ENCODE measurements around the gene GRB10.

GRB10 gene

DNA sequence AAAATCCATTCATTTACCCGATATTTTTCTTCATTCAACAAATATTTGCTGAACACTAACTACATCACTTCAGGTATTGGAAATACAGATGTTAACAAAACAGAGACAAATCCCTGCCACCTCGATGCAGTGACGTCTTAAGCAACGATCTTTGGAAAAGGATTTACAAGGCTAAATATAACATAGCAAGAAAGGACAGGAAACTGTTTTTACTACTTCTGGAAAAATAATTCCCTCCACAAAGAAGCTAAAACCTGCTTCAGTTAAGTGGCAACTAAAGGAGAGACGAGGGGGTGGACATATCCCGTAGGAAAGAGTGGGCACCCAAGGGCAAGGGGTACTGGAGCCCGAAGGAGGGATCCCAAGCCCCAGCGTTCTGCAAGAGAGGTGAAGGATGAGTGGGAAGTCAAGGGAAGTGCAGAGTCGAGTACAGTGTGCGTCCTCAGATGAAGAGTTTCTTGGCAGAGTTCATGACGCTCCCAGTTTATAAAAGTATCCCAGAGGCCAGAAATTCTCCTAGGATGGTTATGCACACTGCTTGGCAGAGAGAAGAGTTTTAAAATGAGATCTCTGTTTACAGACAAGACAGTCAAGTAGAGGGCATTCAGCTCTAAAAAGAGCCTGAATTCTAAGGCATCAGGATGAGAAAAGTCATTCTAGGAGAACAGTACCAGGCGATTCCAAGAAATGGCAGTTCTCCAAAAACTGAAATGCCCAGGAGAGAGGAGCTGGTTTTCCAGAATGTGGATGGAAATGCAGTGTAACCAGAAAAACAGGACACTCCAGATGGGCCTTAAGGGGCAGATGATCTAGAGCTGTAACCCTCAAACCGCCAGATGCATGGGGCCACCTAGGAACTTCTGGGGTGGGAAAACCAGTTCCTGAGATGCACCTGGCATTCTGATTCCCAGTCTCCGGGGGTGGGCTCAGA is 97.3 kb downstream of the GRB10 start:
- no peak for DNase-seq

DNA sequence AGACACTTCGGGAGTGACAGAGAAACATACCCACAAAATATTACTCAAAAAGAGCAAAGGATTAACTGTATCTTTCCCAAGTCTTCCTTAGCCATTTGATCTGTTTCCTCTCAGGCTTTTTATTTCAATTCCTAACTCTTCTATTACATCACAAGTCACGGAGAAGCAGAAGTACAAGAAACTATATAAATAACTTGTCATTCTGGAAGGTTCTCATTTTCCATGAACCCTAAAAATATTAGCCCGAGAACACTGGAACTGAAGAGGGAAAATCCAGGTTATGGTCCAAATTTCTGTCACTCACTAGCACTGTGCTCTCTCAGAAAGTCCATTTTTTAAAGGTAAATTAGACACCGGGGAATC is 98.0 kb downstream of the GRB10 start:
- DNase-seq, result no peak

DNA sequence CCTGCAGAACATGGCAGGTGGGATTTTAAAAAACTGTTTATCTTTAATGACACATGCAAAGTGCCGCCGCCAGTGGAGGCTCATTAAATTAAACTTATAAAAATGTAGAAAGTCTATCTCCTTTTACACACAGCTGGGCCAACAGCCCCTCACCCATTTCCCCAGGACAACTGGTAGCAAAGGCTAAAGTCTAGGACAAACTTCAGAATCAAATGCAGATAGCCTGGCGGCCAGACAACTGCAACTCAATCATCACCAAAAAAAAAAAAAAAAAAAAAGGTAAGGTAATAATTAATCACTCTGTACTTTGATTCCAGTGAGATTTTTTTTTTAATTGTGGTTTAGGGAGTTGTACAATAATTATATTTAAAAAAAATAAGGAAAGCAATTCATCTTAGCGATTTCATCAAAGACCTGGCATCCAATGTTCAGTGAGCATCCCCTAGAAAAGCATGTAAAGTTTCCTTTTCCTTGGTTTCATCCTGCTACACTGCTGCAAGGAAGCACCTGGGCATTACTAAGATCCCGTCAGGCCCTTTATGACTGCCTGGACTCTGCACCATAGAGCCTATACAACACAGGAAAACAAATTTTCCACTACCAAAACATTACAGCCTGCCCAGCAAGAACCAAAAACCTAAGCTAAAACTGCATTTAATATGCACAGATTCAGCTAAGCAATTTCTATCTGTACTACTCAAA is 98.5 kb downstream of the GRB10 start:
- DNase-seq, result no peak

DNA sequence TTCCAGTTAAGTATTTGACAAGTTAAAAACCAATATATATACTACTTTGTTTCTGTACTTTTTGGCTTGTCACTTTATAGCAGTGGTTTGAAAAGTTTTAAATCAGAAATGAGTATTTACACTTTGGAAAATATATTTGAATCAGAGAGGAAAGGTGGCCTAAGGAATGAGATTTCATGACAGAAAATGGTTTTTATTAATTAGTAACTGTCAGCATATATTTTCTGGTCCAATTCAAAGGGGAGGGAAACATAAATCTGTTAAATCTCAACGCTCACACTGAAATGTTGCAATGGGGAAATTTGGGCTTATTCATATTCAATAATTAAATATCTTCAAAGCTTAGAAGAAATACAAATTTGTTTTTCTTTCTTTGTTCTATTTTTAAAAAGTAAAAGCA is 100.1 kb downstream of the GRB10 start:
- DNase-seq, result no peak

DNA sequence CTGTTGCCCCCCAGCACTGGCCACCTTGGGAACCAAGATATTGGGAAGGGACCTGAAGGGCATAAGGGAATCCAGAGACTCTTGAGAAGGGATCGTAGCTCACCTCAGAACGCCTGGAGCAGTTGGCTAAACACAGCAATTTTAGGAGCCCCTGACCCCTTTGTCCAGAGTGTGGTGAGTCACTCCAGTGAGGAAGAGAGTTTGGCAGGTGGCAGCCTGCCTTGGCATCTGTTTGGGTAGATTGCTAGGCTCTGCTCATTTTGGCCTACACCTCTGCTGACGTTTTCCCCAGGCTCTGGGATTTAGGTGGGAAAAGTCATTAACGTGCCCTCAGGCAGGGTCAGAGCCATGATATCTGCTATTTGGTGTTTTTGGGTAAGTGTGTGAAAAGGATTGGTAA is 100.6 kb downstream of the GRB10 start:
- no peak for DNase-seq

DNA sequence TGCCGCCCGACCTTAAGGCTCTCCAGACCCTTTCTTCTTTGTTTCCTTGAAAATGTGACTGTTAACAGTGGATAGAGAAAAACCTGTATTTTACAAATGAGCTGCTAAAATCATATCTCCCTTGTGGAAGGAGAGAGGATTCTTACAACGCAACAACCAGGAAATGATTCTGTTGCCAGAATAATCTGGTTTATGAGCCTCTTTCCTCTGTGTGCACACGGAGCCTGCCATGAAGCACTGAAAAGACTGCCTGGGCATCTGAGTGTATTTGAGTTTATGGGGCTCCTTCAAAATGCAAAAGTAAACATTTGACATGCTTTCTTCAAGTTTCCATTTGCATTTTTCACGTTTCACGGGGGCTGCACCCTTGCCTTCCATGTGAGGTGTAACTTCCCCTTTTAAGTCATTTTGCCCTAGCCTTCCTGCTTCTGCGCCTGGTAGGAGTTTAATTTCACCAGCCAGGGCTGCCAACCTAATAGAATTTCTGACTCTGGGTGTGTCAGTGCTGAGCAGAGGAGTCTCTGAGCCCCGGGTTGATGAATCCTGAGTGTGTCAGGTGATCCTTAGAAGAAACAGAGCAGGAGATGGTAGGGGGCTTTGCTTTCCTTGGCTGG is 101.2 kb downstream of the GRB10 start:
- no peak for DNase-seq

- DNase-seq, result no peak
Observed at GRCh38 chr7:50679218-50680007, 103.3 kb downstream of the GRB10 start.

- DNase-seq, result no peak
Observed at GRCh38 chr7:50678586-50678985, 104.1 kb downstream of the GRB10 start.

GRCh38 chr7:50677638-50677996 is 105.1 kb downstream of the GRB10 start:
- DNase-seq, result no peak

GRCh38 chr7:50676740-50677637 is 105.7 kb downstream of the GRB10 start:
- DNase-seq, result no peak

GRCh38 chr7:50676079-50676478 is 106.6 kb downstream of the GRB10 start:
- no peak for DNase-seq

DNA sequence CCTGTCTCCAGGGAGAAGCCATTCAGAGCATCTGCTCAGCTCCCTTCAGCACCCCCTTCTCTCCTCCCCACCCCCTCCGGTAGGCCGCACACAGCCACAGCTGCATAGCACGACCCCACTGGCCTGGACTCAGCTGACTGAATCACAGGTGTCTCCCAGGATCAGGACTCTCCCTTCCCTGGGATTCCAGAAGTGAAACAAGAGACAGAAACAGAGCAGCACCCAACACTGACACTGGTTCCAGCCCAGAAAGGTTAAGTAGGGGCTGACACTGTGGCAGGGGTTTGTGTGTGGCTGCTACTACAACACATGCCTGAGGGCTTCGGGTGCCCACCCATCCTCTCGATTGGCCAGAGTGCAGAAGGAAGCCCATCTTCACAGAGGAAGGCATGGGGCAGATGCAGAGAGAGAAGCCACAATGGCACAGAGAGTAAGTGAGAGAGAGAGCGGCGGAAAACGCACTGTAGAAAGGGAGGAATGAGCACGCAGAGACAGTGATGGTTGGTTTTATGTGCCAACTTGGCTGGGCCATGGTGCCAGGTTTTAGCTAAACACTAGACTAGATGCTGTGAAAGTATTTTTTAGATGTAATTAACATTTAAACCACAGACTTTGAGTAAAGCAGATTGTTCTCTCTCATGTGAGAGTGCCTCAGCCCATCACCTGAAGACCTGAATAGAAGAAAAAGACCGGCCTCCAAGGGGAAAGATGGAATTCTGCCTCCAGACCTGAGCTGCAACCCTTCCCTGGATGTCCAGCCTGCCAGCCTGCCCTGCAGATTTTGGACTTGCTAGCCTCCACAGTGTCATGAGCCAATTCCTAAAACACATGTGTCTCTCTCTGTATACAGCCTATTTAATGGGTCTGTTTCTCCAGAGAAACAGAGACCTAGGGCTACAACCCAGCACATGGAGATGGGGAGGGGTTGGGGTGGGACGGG is 107.5 kb downstream of the GRB10 start:
- no peak for DNase-seq

DNA sequence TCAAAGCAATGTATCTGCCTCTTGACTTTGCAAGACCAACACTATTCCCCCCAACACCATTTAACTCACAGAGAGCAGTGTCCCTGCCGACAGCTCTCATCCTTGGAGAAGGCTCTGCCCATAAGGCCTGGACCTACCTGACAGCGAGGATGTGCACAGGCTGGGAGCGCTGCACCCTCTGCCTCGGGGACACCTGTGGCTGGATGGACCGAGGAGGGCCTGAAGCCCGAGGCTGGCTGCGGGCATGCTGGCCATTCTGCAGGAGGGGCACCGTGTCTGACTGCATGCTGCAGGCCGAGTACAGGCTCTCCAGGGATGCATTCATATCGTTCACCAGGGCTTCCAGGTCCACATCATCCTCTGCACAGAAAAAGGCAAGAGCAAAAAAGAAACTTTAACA is 108.4 kb downstream of the GRB10 start:
- no peak for DNase-seq

GRCh38 chr7:50673096-50673495 is 109.6 kb downstream of the GRB10 start:
- DNase-seq, result no peak

DNA sequence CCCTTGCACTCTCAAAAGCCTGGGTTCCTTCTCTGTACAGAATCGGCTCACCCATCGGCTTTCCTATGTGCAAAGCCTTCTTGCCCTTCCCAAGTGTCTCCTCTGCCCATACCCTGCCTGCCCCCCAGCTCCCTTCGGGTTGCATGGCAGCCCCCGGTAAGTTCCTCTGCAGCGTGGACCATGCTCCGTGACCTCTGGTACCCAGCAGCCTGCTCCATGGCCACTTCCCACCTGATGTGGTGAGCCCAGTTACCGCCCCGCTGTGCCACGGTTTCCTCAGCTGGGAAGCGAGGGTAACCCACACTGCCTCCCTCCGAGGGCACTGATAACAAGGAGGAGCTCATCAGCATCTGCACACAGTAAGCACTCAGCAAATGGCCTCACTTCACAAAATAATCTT is 110.7 kb downstream of the GRB10 start:
- no peak for DNase-seq

DNA sequence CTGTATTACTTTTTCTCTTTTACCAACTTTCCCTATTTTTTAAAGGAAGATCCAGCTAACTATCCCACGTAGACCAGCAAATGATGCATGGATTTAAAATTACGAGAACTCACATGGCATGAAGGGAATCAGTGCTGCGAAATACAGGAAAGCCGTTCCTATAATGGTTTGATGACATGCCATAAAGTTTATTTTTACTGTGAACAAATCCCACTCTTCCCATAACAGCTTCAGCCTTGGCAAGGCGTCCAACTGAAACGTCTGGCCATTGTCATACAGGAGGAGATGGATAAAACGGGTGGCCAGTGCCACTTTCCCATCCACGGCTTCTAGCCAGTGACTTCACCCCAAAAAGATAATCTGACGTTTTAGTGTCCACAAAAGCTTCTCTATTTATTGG is 111.3 kb downstream of the GRB10 start:
- no peak for DNase-seq

GRCh38 chr7:50669890-50670289 is 112.8 kb downstream of the GRB10 start:
- no peak for DNase-seq

DNA sequence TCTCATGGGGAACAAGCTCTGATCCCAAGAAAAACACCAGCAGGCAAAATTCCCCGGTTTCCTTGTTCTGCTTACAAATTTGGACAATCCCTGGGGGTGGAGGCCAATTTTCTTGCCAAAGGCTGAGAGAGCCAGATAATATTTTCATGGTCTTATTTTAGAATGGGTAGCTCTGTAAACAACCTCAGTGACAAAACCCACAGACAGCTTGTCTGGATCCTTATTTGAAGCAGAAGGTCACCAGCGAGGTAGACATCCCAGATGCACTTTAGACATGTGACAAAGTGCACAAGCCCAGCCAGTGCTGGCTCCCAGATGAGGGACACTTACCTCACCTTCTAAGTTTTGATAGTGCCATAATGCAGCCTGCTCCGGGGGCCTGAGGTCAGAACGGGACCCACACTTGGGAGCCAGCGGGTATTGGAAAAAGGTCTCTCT is 114.9 kb downstream of the GRB10 start:
- no peak for DNase-seq

DNA sequence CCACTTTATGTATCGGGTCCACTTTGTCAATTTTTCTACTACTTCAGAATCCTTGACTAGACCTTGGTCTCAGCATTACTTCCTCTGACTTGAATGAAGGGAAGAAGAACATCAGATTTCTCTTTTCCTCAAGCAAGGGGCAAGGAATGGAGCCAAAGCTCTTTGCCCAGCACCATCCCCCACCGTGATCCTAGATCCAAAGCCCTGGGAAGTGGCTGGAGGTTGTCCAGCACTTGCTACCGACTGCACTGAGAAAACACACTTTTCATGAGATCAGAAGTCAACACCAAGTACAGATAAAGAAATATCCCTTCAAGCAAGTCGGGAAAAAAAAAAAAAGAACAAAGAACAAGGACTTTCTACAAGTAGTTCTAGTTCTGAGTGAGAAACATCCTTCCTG is 115.4 kb downstream of the GRB10 start:
- DNase-seq, result no peak

GRCh38 chr7:50666124-50666496 is 116.6 kb downstream of the GRB10 start:
- DNase-seq, result no peak
